Measurements from ENCODE around the gene FRG2. TPM values are rescaled to one million over a fixed set of nuclear protein-coding genes. Genes with fewer than 3 reads are reported as not detected.
"Not testable (repeated sequence)": the region's sequence is repeated elsewhere in the genome, so short reads cannot be mapped to it uniquely, and the experiment has no call there.

FRG2 gene
- total RNA-seq, 1 experiment from 2014 or later = not detected

DNA sequence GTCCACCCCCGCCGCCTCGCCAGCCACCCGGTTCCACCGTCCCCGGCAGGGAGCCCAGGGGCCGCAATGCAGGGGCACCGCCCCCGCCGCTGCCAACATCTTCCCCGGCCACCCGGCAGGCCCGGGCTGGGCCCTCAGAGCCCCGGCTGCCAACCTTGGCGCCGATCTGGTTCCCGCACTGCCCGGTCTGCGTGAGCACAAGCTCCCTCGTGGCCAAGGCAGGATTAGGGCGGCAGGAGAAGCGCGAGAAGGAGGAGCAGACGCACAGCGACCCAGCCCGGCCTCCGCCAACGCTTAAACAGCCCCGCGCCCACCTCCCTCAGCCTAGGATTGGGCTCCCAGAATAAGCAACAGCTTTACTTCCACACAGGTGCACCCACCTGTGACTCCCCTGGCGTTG lies 42.4 kb downstream of the FRG2 start:
- H2BK12ac ChIP-seq (ENCODE audit: insufficient read length, low read depth, low read length); H3K4ac ChIP-seq (ENCODE audit: low read depth, low read length); H4K91ac ChIP-seq (ENCODE audit: insufficient read length, low read depth, low read length); H3K23me2 ChIP-seq (ENCODE audit: insufficient read length, low read depth, low read length, poor library complexity, severe bottlenecking); H3K27me3 ChIP-seq (ENCODE audit: insufficient read depth, low read length); H3K14ac ChIP-seq (ENCODE audit: insufficient read depth, low read length); H3K27ac ChIP-seq (ENCODE audit: insufficient read length, low read depth, low read length); H3K4me1 Mint-ChIP-seq; H2BK20ac ChIP-seq (ENCODE audit: low read depth, low read length, poor library complexity, severe bottlenecking); H3K56ac ChIP-seq (ENCODE audit: insufficient read length, low read depth, low read length); H3K79me1 ChIP-seq (ENCODE audit: insufficient read depth, low read depth, low read length, poor library complexity, severe bottlenecking); H2BK15ac ChIP-seq (ENCODE audit: low read depth, low read length); H4K20me1 ChIP-seq (ENCODE audit: control insufficient read depth, insufficient read depth, insufficient read length); H3K9me3 ChIP-seq (ENCODE audit: control insufficient read depth, low read depth, low read length); H3K4me2 ChIP-seq (ENCODE audit: insufficient read depth, insufficient read length, low read length); H2AFZ ChIP-seq (ENCODE audit: low read length); H3K9ac ChIP-seq (ENCODE audit: extremely low read depth, insufficient read length, low read length); H3K18ac ChIP-seq (ENCODE audit: insufficient read length, low read depth, low read length); H3K4me3 Mint-ChIP-seq; H2BK120ac ChIP-seq (ENCODE audit: low read depth, low read length, poor library complexity, severe bottlenecking); DNase-seq; H4K8ac ChIP-seq (replicated peaks; ENCODE audit: insufficient read length, low read depth, low read length); H3K4me1 ChIP-seq (ENCODE audit: insufficient read depth, low read length); H3K79me2 ChIP-seq (ENCODE audit: insufficient read depth, low read length); H3K27me3 Mint-ChIP-seq (ENCODE audit: low read depth); H3T11ph ChIP-seq (ENCODE audit: low read length); H3K23ac ChIP-seq (ENCODE audit: insufficient read length, low read depth, low read length); H2AK5ac ChIP-seq (ENCODE audit: insufficient read length, low read length); H2BK5ac ChIP-seq (ENCODE audit: insufficient read length, low read length); H4K5ac ChIP-seq (ENCODE audit: insufficient read length, low read depth, low read length); H3K27ac Mint-ChIP-seq: not testable (repeated sequence)
- WGBS (ENCODE audit: extremely low coverage, insufficient read length, low lambda C conversion rate) = no CpG with 5 or more reads among the region's 31 CpGs
- Mint-ChIP-seq H3K36me3 (ENCODE audit: insufficient read depth in 1 of 3, low read depth in 3 of 3) (peaks cover 7 to 27% (median 8%) of the 10 kb centered on the region in 3 experiments; a peak in 6 of 7 replicates), H3K9me3 (peaks cover 77 to 89% of the 10 kb centered on the region in 2 experiments)

DNA sequence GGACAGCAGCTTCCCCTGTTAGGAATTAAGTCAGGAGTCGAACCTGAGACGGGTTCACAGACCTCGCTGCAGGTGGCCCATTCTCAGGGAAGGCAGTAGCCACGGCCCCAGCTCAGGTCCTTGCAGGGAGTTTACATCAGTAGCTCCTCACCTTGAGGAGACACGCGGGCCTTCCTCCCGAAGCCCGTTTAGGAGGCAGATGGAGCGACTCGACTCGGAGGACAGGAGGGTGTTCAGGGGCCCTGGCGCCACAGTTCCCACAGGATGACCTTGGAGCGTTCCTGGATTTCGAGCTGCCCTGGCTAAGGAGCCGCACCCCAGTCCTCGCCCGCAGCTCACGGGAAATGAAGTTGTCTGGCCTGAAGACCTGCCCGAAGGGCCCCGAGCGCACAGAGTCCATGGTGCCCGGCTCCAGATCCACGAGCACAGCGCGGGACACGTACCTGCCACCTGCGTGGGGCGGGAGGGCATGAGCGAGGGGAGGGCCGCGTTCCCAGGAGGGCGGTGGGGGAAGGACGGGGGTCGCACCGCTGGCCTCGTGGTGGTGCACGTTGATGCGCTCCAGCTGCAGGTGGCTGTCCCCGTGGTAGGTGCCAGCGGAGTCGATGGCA lies 43.0 kb downstream of the FRG2 start:
- H3K9me3 Mint-ChIP-seq = peaks cover 75 to 88% of the 10 kb centered on the region in 2 experiments
- H3K23me2 ChIP-seq (ENCODE audit: insufficient read length, low read depth, low read length, poor library complexity, severe bottlenecking); H3K4me1 Mint-ChIP-seq; H2AFZ ChIP-seq (ENCODE audit: low read length); H3T11ph ChIP-seq (ENCODE audit: low read length); H2BK5ac ChIP-seq (ENCODE audit: insufficient read length, low read length); H3K18ac ChIP-seq (ENCODE audit: insufficient read length, low read depth, low read length); H2BK20ac ChIP-seq (ENCODE audit: low read depth, low read length, poor library complexity, severe bottlenecking); H2BK120ac ChIP-seq (ENCODE audit: low read depth, low read length, poor library complexity, severe bottlenecking); H3K4ac ChIP-seq (ENCODE audit: low read depth, low read length); H4K20me1 ChIP-seq (ENCODE audit: control insufficient read depth, insufficient read depth, insufficient read length); H3K9me3 ChIP-seq (ENCODE audit: control insufficient read depth, low read depth, low read length); H4K91ac ChIP-seq (ENCODE audit: insufficient read length, low read depth, low read length); H3K23ac ChIP-seq (ENCODE audit: insufficient read length, low read depth, low read length); H3K4me3 Mint-ChIP-seq; H2AK5ac ChIP-seq (ENCODE audit: insufficient read length, low read length); H3K9ac ChIP-seq (ENCODE audit: extremely low read depth, insufficient read length, low read length); H3K4me2 ChIP-seq (ENCODE audit: insufficient read depth, insufficient read length, low read length); H3K27ac ChIP-seq (ENCODE audit: insufficient read length, low read depth, low read length); H4K8ac ChIP-seq (replicated peaks; ENCODE audit: insufficient read length, low read depth, low read length); H3K27me3 Mint-ChIP-seq (ENCODE audit: low read depth); H3K79me2 ChIP-seq (ENCODE audit: insufficient read depth, low read length); H3K56ac ChIP-seq (ENCODE audit: insufficient read length, low read depth, low read length); H3K4me1 ChIP-seq (ENCODE audit: insufficient read depth, low read length); H3K27ac Mint-ChIP-seq; H3K79me1 ChIP-seq (ENCODE audit: insufficient read depth, low read depth, low read length, poor library complexity, severe bottlenecking); H3K14ac ChIP-seq (ENCODE audit: insufficient read depth, low read length); H3K27me3 ChIP-seq (ENCODE audit: insufficient read depth, low read length); H2BK15ac ChIP-seq (ENCODE audit: low read depth, low read length); DNase-seq; H4K5ac ChIP-seq (ENCODE audit: insufficient read length, low read depth, low read length); H2BK12ac ChIP-seq (ENCODE audit: insufficient read length, low read depth, low read length): not testable (repeated sequence)
- H3K36me3 Mint-ChIP-seq (ENCODE audit: insufficient read depth in 1 of 3, low read depth in 3 of 3) = peaks cover 7 to 29% (median 10%) of the 10 kb centered on the region in 3 experiments; a peak in 6 of 7 replicates
- WGBS (ENCODE audit: extremely low coverage, insufficient read length, low lambda C conversion rate) = no CpG with 5 or more reads among the region's 41 CpGs

Data from H9 (cell line).